ENCODE measurements around the gene BEAN1. TPM values are rescaled to one million over a fixed set of nuclear protein-coding genes. Genes with fewer than 3 reads are reported as not detected.
"Not testable (repeated sequence)": the region's sequence is repeated elsewhere in the genome, so short reads cannot be mapped to it uniquely, and the experiment has no call there.

BEAN1 gene
- polyA plus RNA-seq, 1 donor from 2014 or later = not detected

- H3K9me3 Mint-ChIP-seq, H3K4me1 Mint-ChIP-seq, H3K27ac Mint-ChIP-seq, H3K4me3 Mint-ChIP-seq, H3K27me3 Mint-ChIP-seq, H3K36me3 Mint-ChIP-seq: not testable (repeated sequence)
Measured at GRCh38 chr16:66496226-66496625, 69.1 kb downstream of the BEAN1 start.

DNA sequence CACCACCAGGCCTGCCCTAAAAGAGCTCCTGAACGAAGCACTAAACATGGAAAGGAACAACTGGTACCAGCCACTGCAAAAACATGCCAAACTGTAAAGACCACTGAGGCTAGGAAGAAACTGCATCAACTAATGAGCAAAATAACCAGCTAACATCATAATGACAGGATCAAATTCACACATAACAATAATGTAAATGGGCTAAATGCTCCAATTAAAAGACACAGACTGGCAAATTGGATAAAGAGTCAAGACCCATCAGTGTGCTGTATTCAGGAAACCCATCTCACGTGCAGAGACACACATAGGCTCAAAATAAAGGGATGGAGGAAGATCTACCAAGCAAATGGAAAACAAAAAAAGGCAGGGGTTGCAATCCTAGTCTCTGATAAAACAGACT is 70.8 kb downstream of the BEAN1 start:
- H3K4me1 Mint-ChIP-seq, H3K4me3 Mint-ChIP-seq, H3K9me3 Mint-ChIP-seq, H3K27me3 Mint-ChIP-seq, H3K27ac Mint-ChIP-seq, H3K36me3 Mint-ChIP-seq: not testable (repeated sequence)

- not testable (repeated sequence) for H3K4me3 Mint-ChIP-seq, H3K27me3 Mint-ChIP-seq, H3K36me3 Mint-ChIP-seq, H3K9me3 Mint-ChIP-seq, H3K27ac Mint-ChIP-seq
- peaks cover 4 to 10% (median 9%) of the 10 kb centered on the region in 3 donors for H3K4me1 Mint-ChIP-seq
Measured at GRCh38 chr16:66501563-66501962, 74.5 kb downstream of the BEAN1 start.

GRCh38 chr16:66502020-66502913 is 75.2 kb downstream of the BEAN1 start:
- Mint-ChIP-seq H3K4me1 (peaks cover 4 to 10% (median 9%) of the 10 kb centered on the region in 3 donors), H3K27ac (no peak overlapping the region), H3K27me3 (peaks cover 6% of the 10 kb centered on the region), H3K4me3 (no peak overlapping the region), H3K36me3 (no peaks in the 10 kb centered on the region), H3K9me3 (no peaks in the 10 kb centered on the region)

DNA sequence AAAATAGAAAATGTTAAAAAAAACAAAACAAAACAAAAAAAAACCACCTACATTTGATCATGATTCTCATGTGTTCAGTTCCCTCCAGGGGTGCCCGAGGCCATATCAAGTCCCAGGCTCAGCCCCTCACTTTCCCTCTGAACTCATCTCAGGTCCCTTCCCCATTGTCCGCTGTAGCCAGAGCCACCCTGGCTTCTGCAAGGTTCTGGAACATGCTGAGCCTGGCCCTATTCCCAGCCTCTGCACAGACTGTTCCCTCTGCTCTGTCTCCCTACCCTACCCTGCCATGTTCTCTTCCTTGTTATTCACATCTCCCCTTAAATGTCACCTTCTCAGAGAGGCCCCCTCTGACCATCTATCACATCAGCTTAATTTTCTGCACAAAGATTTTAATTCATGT is 75.9 kb downstream of the BEAN1 start:
- peak overlapping the region in 1 of 4 donors; percentile 42 for H3K4me3 Mint-ChIP-seq
- H3K27me3 Mint-ChIP-seq = peaks cover 6% of the 10 kb centered on the region
- no peaks in the 10 kb centered on the region for H3K9me3 Mint-ChIP-seq
- H3K4me1 Mint-ChIP-seq = peaks cover 8 to 10% (median 9%) of the 10 kb centered on the region in 3 donors
- H3K36me3 Mint-ChIP-seq = no peaks in the 10 kb centered on the region
- no peak overlapping the region for H3K27ac Mint-ChIP-seq

DNA sequence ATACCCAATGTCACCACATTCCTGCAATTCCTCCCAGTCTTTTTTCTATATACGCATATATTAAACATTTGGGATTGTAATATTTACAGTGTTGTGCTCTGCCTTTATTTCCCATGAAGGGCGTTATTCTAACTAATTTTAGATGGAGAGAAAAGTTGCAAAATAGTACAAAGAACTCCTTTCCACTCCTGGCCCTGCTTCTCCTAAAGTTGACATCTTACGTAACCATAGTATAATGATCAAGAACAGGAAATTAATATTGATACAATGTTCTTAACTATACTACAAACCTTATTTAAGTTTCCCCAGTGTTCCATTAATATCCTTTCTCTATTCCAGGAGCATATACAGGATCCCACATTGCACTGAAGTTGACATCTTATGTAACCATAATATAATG is 76.5 kb downstream of the BEAN1 start:
- H3K27me3 Mint-ChIP-seq = peaks cover 4% of the 10 kb centered on the region
- H3K27ac Mint-ChIP-seq = peak overlapping the region in 1 of 3 donors; percentile 60
- peaks cover 12 to 15% (median 12%) of the 10 kb centered on the region in 3 donors for H3K4me1 Mint-ChIP-seq
- no peaks in the 10 kb centered on the region for H3K9me3 Mint-ChIP-seq
- H3K4me3 Mint-ChIP-seq = no peak overlapping the region
- H3K36me3 Mint-ChIP-seq = no peaks in the 10 kb centered on the region

GRCh38 chr16:66507731-66508239 is 80.7 kb downstream of the BEAN1 start:
- Mint-ChIP-seq H3K36me3 (no peaks in the 10 kb centered on the region), H3K9me3 (no peaks in the 10 kb centered on the region)

DNA sequence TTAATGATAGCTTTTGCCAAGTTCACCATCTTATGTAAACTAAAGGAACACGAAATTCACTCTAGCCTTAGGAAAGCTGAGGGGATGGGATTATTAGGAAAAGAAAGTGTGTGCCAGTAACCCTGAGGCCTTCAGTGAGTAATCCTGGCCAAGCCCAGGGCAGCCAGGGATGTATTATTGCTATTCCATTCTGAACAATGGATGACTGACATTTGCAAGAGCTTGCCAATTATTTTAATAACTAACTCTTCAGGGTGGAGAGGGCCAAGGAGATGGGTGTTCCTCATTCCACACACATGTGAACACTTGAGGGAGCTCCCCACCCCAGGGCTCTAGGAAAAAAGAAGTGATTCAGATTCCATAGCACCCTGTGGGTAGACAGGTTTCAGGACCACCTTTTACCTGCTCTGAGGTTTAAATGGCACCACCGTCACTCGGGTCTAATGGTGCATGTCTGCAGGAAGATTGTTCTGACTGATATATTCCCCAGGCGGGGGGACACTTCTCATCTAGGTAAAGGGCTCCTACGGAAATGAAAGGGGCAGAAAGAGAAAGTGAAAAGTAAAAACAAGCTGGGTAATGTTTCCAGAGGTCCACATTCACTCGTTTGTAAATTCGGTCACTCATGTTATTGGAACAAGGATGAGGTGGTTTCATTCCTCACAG is 81.3 kb downstream of the BEAN1 start:
- Mint-ChIP-seq H3K4me1 (peaks cover 11 to 19% (median 16%) of the 10 kb centered on the region in 3 donors), H3K27ac (peak overlapping the region in 1 of 3 donors; percentile 76), H3K4me3 (peak overlapping the region in 1 of 4 donors; percentile 60), H3K9me3 (no peaks in the 10 kb centered on the region), H3K27me3 (peaks cover 4% of the 10 kb centered on the region), H3K36me3 (no peaks in the 10 kb centered on the region)

More at GRCh38 chr16:66507731-66508239, 80.7 kb downstream of the BEAN1 start:
- Mint-ChIP-seq H3K4me3 (peak overlapping the region in 1 of 4 donors; percentile 18), H3K27me3 (peaks cover 4% of the 10 kb centered on the region), H3K27ac (no peak overlapping the region), H3K4me1 (peaks cover 11 to 18% (median 17%) of the 10 kb centered on the region in 3 donors)

DNA sequence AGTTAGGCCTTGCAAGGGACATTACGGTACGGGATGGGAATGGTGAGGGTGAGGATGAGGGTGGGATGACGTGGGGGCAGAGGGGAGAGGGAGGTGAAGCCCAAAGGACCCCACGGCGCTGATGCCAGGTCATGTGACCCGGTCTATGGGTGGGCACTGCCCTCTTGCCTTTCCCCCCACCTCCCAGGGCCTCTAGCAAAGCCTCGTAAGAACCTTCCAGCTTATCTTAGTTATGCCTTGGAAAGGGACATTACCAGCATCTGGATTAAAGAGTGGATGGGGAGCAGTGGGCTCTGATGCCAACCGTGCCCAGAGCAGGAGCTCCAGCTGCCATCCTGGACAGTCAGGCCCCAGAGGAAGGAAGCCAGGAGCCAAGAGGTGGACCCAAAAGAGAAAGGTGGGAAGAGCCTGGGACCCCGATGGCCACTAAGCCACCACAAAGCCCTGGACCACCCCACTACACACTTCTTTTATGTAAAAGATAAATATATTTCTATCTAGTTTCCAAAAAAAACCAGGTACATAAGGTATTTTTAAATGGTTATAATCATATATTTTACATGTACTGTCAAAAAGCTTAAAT is 81.9 kb downstream of the BEAN1 start:
- peak overlapping the region in 1 of 3 donors; percentile 76 for H3K27ac Mint-ChIP-seq
- no peaks in the 10 kb centered on the region for H3K9me3 Mint-ChIP-seq
- H3K27me3 Mint-ChIP-seq = peaks cover 4% of the 10 kb centered on the region
- H3K4me3 Mint-ChIP-seq = no peak overlapping the region
- H3K4me1 Mint-ChIP-seq = peaks cover 11 to 18% (median 15%) of the 10 kb centered on the region in 3 donors
- H3K36me3 Mint-ChIP-seq = no peaks in the 10 kb centered on the region

DNA sequence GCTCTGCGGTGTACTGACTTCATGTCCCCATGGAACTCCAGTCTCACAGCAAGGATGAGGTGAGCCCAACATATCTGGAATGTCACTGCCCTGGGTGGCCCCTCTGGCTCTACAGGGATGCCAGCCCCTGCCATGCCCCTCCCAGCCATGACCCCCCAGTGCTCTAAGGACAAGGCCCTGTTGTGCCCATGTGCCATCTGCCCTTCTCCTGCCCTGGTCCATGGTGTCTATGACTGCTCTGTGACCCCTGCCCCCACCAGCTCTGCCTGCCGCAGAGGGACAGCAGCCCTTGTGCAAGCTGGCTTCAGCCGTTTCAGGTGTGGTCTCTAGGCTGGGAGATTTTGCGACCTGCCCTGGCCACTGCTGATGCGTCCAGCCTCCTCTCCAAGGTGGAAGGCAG is 82.5 kb downstream of the BEAN1 start:
- H3K4me3 Mint-ChIP-seq = peak overlapping the region in 1 of 4 donors; percentile 9
- no peaks in the 10 kb centered on the region for H3K9me3 Mint-ChIP-seq
- H3K36me3 Mint-ChIP-seq = no peaks in the 10 kb centered on the region
- peaks cover 4% of the 10 kb centered on the region for H3K27me3 Mint-ChIP-seq
- H3K4me1 Mint-ChIP-seq = peaks cover 11 to 18% (median 15%) of the 10 kb centered on the region in 3 donors
- no peak overlapping the region for H3K27ac Mint-ChIP-seq

- Mint-ChIP-seq H3K4me1 (peaks cover 11 to 20% (median 17%) of the 10 kb centered on the region in 3 donors), H3K4me3 (no peak overlapping the region), H3K27ac (peak overlapping the region in 1 of 3 donors; percentile 51), H3K9me3 (no peaks in the 10 kb centered on the region), H3K27me3 (peaks cover 4% of the 10 kb centered on the region), H3K36me3 (no peaks in the 10 kb centered on the region)
Measured at GRCh38 chr16:66510298-66510697, 83.2 kb downstream of the BEAN1 start.

DNA sequence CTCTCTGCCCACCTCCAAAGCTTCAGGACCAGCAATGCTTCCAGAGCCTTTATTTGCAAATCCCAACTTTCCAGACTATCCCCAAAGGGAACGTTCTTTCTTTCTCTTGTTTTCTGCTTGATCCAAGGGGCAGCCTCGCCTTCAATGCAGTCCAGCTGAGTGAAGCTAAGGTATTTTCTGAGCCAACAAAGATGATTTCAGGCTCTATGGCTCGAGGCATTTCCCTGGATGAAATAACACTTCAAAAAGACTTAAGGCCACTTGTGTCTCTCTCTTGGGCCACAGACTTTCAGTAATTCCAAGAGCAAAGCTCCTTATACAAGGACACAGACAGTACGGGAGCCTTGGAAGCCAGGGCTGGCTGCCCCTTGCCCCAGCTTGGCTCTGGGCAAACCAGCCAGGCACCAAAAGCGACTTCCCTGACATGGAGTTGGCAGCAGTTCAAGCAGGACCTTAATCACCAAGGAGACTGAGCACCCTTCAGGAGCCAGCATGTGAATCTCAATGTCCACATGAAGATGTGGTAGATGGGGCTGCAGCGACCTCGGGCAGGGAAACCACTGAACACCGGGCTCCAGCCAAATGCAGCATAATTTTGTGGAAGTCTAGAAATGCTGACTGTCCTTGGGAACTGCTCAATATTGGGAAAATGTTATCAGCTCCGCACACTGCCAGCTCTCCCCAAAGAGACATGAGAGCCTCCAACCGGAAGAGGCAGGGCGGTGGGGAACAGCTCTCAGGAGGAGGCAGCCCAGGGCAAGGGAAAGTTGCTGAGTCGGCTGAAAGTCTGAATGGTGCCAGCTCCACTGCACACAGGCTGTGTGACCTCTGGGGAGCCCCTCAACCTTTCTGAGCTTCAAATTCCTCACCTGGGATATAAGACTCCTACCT is 83.9 kb downstream of the BEAN1 start:
- Mint-ChIP-seq H3K27me3 (no peaks in the 10 kb centered on the region), H3K4me3 (no peak overlapping the region), H3K9me3 (no peaks in the 10 kb centered on the region), H3K4me1 (peaks cover 11 to 19% (median 18%) of the 10 kb centered on the region in 3 donors), H3K36me3 (no peaks in the 10 kb centered on the region), H3K27ac (peak overlapping the region in 1 of 3 donors; percentile 51)

DNA sequence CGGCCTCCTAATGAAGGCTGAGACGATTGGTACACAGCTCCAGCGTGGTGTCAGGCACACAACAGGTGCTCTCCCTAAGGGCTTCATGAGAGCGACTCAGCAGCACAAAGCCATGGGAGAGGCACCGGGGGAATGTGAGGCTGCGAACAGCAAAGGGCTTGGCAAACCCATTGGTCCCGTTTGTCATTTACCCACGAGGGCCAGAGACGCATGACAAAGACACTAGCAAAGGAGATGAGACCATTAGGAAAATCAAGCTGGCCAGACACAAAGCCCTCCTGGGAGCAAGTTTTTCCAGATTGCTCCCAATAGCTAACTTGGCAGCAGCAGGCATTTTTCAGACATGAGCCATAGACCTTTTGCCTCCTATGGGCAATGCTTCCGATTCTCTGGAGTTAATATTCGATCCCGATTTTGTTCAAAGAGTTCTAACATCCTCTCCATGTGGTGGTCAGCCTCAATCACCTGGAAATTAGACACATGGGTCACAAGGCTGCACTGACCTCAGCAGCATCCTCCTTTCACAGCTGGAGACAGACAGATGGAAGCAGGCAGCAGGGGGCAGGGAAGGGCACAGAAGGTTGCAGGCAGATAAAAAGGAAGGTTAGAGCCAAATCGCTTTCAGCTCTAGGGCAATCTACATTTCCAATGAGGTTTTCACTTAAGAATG is 84.6 kb downstream of the BEAN1 start:
- Mint-ChIP-seq H3K4me3 (no peak overlapping the region), H3K9me3 (no peaks in the 10 kb centered on the region), H3K27ac (no peak overlapping the region), H3K4me1 (peaks cover 19 to 26% (median 25%) of the 10 kb centered on the region in 3 donors), H3K27me3 (no peaks in the 10 kb centered on the region), H3K36me3 (no peaks in the 10 kb centered on the region)
